ENCODE measurements around the gene GLT6D1. TPM values are rescaled to one million over a fixed set of nuclear protein-coding genes. Genes with fewer than 3 reads are reported as not detected.

Gene GLT6D1
- total RNA-seq, 2 experiments from 2014 or later: not detected

GRCh38 chr9:135684691-135685090 is 45.4 kb upstream of the GLT6D1 start:
- ChIA-PET CTCF (ENCODE audit: unreplicated experiment) (no interaction called here), POLR2A (no interaction called here)
- H4K20me1 ChIP-seq (ENCODE audit: insufficient read depth, low read length): no peaks in the 10 kb centered on the region
- intact Hi-C loops (cut with micrococcal nuclease; ENCODE audit: unreplicated experiment): no loop called here
- BruUV-seq (replicated peaks): no TSS peak
- no peaks in the 10 kb centered on the region for H3K79me2 ChIP-seq (ENCODE audit: insufficient read depth, low read depth, low read length)
- DNase-seq (ENCODE audit: low spot score): no peak
- H3K27ac ChIP-seq (ENCODE audit: low read depth, low read length, poor library complexity, severe bottlenecking): no peak overlapping the region
- H3K9me3 ChIP-seq (ENCODE audit: low read length): no peaks in the 10 kb centered on the region
- no peak overlapping the region for H2AFZ ChIP-seq (ENCODE audit: low read length)
- H3K4me3 ChIP-seq (ENCODE audit: low read depth, low read length, poor library complexity, severe bottlenecking): no peak overlapping the region
- H3K9me2 ChIP-seq (ENCODE audit: insufficient read depth, low read length): no peaks in the 10 kb centered on the region
- H3K4me2 ChIP-seq (ENCODE audit: low read length): no peak overlapping the region
- no peaks in the 10 kb centered on the region for H3K4me1 ChIP-seq (ENCODE audit: insufficient read depth, low read length, poor library complexity, severe bottlenecking)
- TF ChIP-seq EZH2phosphoT487 (IDR thresholded peaks at IDR 0.05; ENCODE audit: borderline replicate concordance, low read depth, low read length) (no peak), CTCF (conservative IDR thresholded peaks at IDR 0.05; ENCODE audit: low read length) (no peak)
- no peaks in the 10 kb centered on the region for H3K36me3 ChIP-seq (ENCODE audit: insufficient read depth, low read length)

- no peak overlapping the region for H3K4me2 ChIP-seq (ENCODE audit: low read length)
- no peak overlapping the region for H2AFZ ChIP-seq (ENCODE audit: low read length)
- no peak for DNase-seq (ENCODE audit: low spot score)
- H4K20me1 ChIP-seq (ENCODE audit: insufficient read depth, low read length): no peaks in the 10 kb centered on the region
- no peaks in the 10 kb centered on the region for H3K79me2 ChIP-seq (ENCODE audit: insufficient read depth, low read depth, low read length)
- TF ChIP-seq EZH2phosphoT487 (IDR thresholded peaks at IDR 0.05; ENCODE audit: borderline replicate concordance, low read depth, low read length): no peak
- TF ChIP-seq CTCF (conservative IDR thresholded peaks at IDR 0.05; ENCODE audit: low read length): no peak
- ChIA-PET CTCF (ENCODE audit: unreplicated experiment) (no interaction called here), POLR2A (no interaction called here)
- BruUV-seq (replicated peaks): no TSS peak
- no peaks in the 10 kb centered on the region for H3K36me3 ChIP-seq (ENCODE audit: insufficient read depth, low read length)
- intact Hi-C loops (cut with micrococcal nuclease; ENCODE audit: unreplicated experiment): no loop called here
- no peaks in the 10 kb centered on the region for H3K9me3 ChIP-seq (ENCODE audit: low read length)
- H3K9me2 ChIP-seq (ENCODE audit: insufficient read depth, low read length): no peaks in the 10 kb centered on the region
- no peak overlapping the region for H3K4me3 ChIP-seq (ENCODE audit: low read depth, low read length, poor library complexity, severe bottlenecking)
- H3K4me1 ChIP-seq (ENCODE audit: insufficient read depth, low read length, poor library complexity, severe bottlenecking): no peaks in the 10 kb centered on the region
- H3K27ac ChIP-seq (ENCODE audit: low read depth, low read length, poor library complexity, severe bottlenecking): no peak overlapping the region
Measured at GRCh38 chr9:135683401-135684034, 44.2 kb upstream of the GLT6D1 start.

GRCh38 chr9:135681161-135681560 is 41.8 kb upstream of the GLT6D1 start:
- no peaks in the 10 kb centered on the region for H3K79me2 ChIP-seq (ENCODE audit: insufficient read depth, low read depth, low read length)
- CTCF ChIA-PET (ENCODE audit: unreplicated experiment): no interaction called here
- H3K27ac ChIP-seq (ENCODE audit: low read depth, low read length, poor library complexity, severe bottlenecking): no peak overlapping the region
- POLR2A ChIA-PET: no interaction called here
- H3K9me3 ChIP-seq (ENCODE audit: low read length): no peaks in the 10 kb centered on the region
- TF ChIP-seq CTCF (conservative IDR thresholded peaks at IDR 0.05; ENCODE audit: low read length) (no peak), EZH2phosphoT487 (IDR thresholded peaks at IDR 0.05; ENCODE audit: borderline replicate concordance, low read depth, low read length) (no peak)
- no peaks in the 10 kb centered on the region for H3K36me3 ChIP-seq (ENCODE audit: insufficient read depth, low read length)
- BruUV-seq (replicated peaks): no TSS peak
- H3K9me2 ChIP-seq (ENCODE audit: insufficient read depth, low read length): no peaks in the 10 kb centered on the region
- no peaks in the 10 kb centered on the region for H4K20me1 ChIP-seq (ENCODE audit: insufficient read depth, low read length)
- no peaks in the 10 kb centered on the region for H3K4me1 ChIP-seq (ENCODE audit: insufficient read depth, low read length, poor library complexity, severe bottlenecking)
- no peak for DNase-seq (ENCODE audit: low spot score)
- intact Hi-C loops (cut with micrococcal nuclease; ENCODE audit: unreplicated experiment): no loop called here
- no peak overlapping the region for H3K4me3 ChIP-seq (ENCODE audit: low read depth, low read length, poor library complexity, severe bottlenecking)
- no peak overlapping the region for H3K4me2 ChIP-seq (ENCODE audit: low read length)
- H2AFZ ChIP-seq (ENCODE audit: low read length): no peak overlapping the region

All from OCI-LY7 (cell line).